ENCODE data around the gene CACTIN. TPM values are rescaled to one million over a fixed set of nuclear protein-coding genes. Genes with fewer than 3 reads are reported as not detected.
"Not testable (repeated sequence)": the region's sequence is repeated elsewhere in the genome, so short reads cannot be mapped to it uniquely, and the experiment has no call there.

The CACTIN gene
- total and polyA plus RNA-seq, 2 donors = 11.1 to 27.7 TPM

GRCh38 chr19:3657395-3657769 is 30.8 kb upstream of the CACTIN start:
- 97% methylated on average over 16 of the region's 16 CpGs for WGBS
- H3K4me3 ChIP-seq (ENCODE audit: low read depth, low read length) = no peak overlapping the region
- H3K4me1 ChIP-seq (ENCODE audit: insufficient read depth) = no peaks in the 10 kb centered on the region
- H3K36me3 ChIP-seq (ENCODE audit: insufficient read depth) = peaks cover 4% of the 10 kb centered on the region
- DNase-seq (ENCODE audit: extremely low spot score) = no peak
- H3K27ac ChIP-seq (ENCODE audit: low read depth) = no peak overlapping the region

- Histone ChIP-seq H3K4me3 (ENCODE audit: low read depth, low read length) (no peak overlapping the region), H3K27ac (ENCODE audit: low read depth) (no peak overlapping the region), H3K36me3 (ENCODE audit: insufficient read depth) (peaks cover 4% of the 10 kb centered on the region), H3K4me1 (ENCODE audit: insufficient read depth) (no peaks in the 10 kb centered on the region)
- WGBS = 98% methylated on average over 19 of the region's 19 CpGs
- DNase-seq (ENCODE audit: extremely low spot score) = no peak
Measured at GRCh38 chr19:3656747-3657394, 30.3 kb upstream of the CACTIN start.

- H3K4me1 ChIP-seq (ENCODE audit: insufficient read depth) = no peaks in the 10 kb centered on the region
- no peak for DNase-seq (ENCODE audit: extremely low spot score)
- WGBS = 83% methylated on average over 36 of the region's 36 CpGs
- no peak overlapping the region for H3K4me3 ChIP-seq (ENCODE audit: low read depth, low read length)
- H3K27ac ChIP-seq (ENCODE audit: low read depth) = no peak overlapping the region
- peaks cover 4% of the 10 kb centered on the region for H3K36me3 ChIP-seq (ENCODE audit: insufficient read depth)
Measured at GRCh38 chr19:3656073-3656746, 29.6 kb upstream of the CACTIN start.

GRCh38 chr19:3655402-3656072 is 28.9 kb upstream of the CACTIN start:
- Histone ChIP-seq H3K4me1 (ENCODE audit: insufficient read depth) (no peaks in the 10 kb centered on the region), H3K27ac (ENCODE audit: low read depth) (no peak overlapping the region), H3K4me3 (ENCODE audit: low read depth, low read length) (no peak overlapping the region), H3K36me3 (ENCODE audit: insufficient read depth) (peaks cover 4% of the 10 kb centered on the region)
- 74% methylated on average over 25 of the region's 25 CpGs for WGBS
- no peak for DNase-seq (ENCODE audit: extremely low spot score)

- DNase-seq (ENCODE audit: extremely low spot score) = no peak
- 96% methylated on average over 20 of the region's 20 CpGs for WGBS
- H3K36me3 ChIP-seq (ENCODE audit: insufficient read depth) = peaks cover 4% of the 10 kb centered on the region
Measured at GRCh38 chr19:3653865-3654513, 27.4 kb upstream of the CACTIN start.

GRCh38 chr19:3653081-3653795 is 26.6 kb upstream of the CACTIN start:
- peaks cover 2% of the 10 kb centered on the region for H3K36me3 ChIP-seq (ENCODE audit: insufficient read depth)
- no peak overlapping the region for H3K27ac ChIP-seq (ENCODE audit: low read depth)
- no peak overlapping the region for H3K4me3 ChIP-seq (ENCODE audit: low read depth, low read length)
- H3K4me1 ChIP-seq (ENCODE audit: insufficient read depth) = no peaks in the 10 kb centered on the region
- WGBS = 91% methylated on average over 37 of the region's 37 CpGs
- no peak for DNase-seq (ENCODE audit: extremely low spot score)

More at GRCh38 chr19:3653865-3654513, 27.4 kb upstream of the CACTIN start:
- H3K4me3 ChIP-seq (ENCODE audit: low read depth, low read length) = no peak overlapping the region
- no peak overlapping the region for H3K27ac ChIP-seq (ENCODE audit: low read depth)
- no peaks in the 10 kb centered on the region for H3K4me1 ChIP-seq (ENCODE audit: insufficient read depth)

- Histone ChIP-seq H3K4me3 (ENCODE audit: low read depth, low read length) (no peak overlapping the region), H3K36me3 (ENCODE audit: insufficient read depth) (no peaks in the 10 kb centered on the region), H3K27ac (ENCODE audit: low read depth) (no peak overlapping the region), H3K4me1 (ENCODE audit: insufficient read depth) (no peaks in the 10 kb centered on the region)
- DNase-seq (ENCODE audit: extremely low spot score) = no peak
- 85% methylated on average over 14 of the region's 14 CpGs for WGBS
Measured at GRCh38 chr19:3652422-3652821, 25.8 kb upstream of the CACTIN start.

- 97% methylated on average over 33 of the region's 33 CpGs for WGBS
- no peak overlapping the region for H3K27ac ChIP-seq (ENCODE audit: low read depth)
- no peaks in the 10 kb centered on the region for H3K4me1 ChIP-seq (ENCODE audit: insufficient read depth)
- no peak overlapping the region for H3K4me3 ChIP-seq (ENCODE audit: low read depth, low read length)
- no peak for DNase-seq (ENCODE audit: extremely low spot score)
- no peaks in the 10 kb centered on the region for H3K36me3 ChIP-seq (ENCODE audit: insufficient read depth)
Measured at GRCh38 chr19:3651684-3652083, 25.1 kb upstream of the CACTIN start.

- DNase-seq (ENCODE audit: extremely low spot score) = no peak
- Histone ChIP-seq H3K36me3 (ENCODE audit: insufficient read depth) (no peaks in the 10 kb centered on the region), H3K27ac (ENCODE audit: low read depth) (no peak overlapping the region), H3K4me3 (ENCODE audit: low read depth, low read length) (no peak overlapping the region), H3K4me1 (ENCODE audit: insufficient read depth) (no peaks in the 10 kb centered on the region)
- 89% methylated on average over 16 of the region's 16 CpGs for WGBS
Measured at GRCh38 chr19:3649888-3650287, 23.3 kb upstream of the CACTIN start.

- H3K27ac ChIP-seq (ENCODE audit: low read depth) = no peak overlapping the region
- 95% methylated on average over 33 of the region's 33 CpGs for WGBS
- no peak overlapping the region for H3K4me3 ChIP-seq (ENCODE audit: low read depth, low read length)
- no peak for DNase-seq (ENCODE audit: extremely low spot score)
- no peaks in the 10 kb centered on the region for H3K36me3 ChIP-seq (ENCODE audit: insufficient read depth)
- no peaks in the 10 kb centered on the region for H3K4me1 ChIP-seq (ENCODE audit: insufficient read depth)
Measured at GRCh38 chr19:3648037-3648905, 21.7 kb upstream of the CACTIN start.

- not testable (repeated sequence) for H3K36me3 ChIP-seq (ENCODE audit: insufficient read depth); H3K4me3 ChIP-seq (ENCODE audit: low read depth, low read length); H3K4me1 ChIP-seq (ENCODE audit: insufficient read depth); H3K27ac ChIP-seq (ENCODE audit: low read depth); DNase-seq (ENCODE audit: extremely low spot score)
- 90% methylated on average over 5 of the region's 5 CpGs for WGBS
Measured at GRCh38 chr19:3647102-3647501, 20.5 kb upstream of the CACTIN start.

- DNase-seq (ENCODE audit: extremely low spot score) = no peak
- Histone ChIP-seq H3K4me3 (ENCODE audit: low read depth, low read length) (no peak overlapping the region), H3K27ac (ENCODE audit: low read depth) (no peak overlapping the region), H3K4me1 (ENCODE audit: insufficient read depth) (no peaks in the 10 kb centered on the region), H3K36me3 (ENCODE audit: insufficient read depth) (peaks cover 1% of the 10 kb centered on the region)
- WGBS = 89% methylated on average over 23 of the region's 23 CpGs
Measured at GRCh38 chr19:3646336-3647092, 19.9 kb upstream of the CACTIN start.

Measured in urinary bladder (tissue), 4 donors.